HK-2 (cell line): ENCODE results near the gene SHISAL2B.
"Not testable (repeated sequence)": the region's sequence is repeated elsewhere in the genome, so short reads cannot be mapped to it uniquely, and the experiment has no call there.

Experiments used
- DNase-seq: peaks from one replicate; pipeline ENCODE4 v3.0.0-alpha.2; 2018; ENCODE audit not compliant: unreplicated experiment

SHISAL2B gene

DNA sequence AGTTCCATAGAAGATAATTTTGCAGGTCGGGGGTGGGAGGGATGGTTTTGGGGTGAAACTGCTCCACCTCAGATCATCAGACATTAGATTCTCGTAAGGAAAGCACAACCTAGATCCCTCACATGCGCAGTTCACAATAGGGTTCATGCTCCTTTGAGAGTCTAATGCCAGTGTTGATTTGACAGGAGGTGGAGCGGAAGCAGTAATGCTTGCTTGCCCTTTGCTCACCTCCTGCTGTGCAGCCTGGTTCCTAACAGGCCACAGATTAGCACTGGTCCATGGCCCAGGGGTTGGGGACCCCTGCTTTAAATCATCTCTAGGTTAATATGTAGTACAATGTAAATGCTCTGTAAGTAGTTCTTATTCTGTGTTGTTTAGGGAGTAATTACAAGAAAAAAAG is 10.5 kb downstream of the SHISAL2B start:
- no peak for DNase-seq

DNA sequence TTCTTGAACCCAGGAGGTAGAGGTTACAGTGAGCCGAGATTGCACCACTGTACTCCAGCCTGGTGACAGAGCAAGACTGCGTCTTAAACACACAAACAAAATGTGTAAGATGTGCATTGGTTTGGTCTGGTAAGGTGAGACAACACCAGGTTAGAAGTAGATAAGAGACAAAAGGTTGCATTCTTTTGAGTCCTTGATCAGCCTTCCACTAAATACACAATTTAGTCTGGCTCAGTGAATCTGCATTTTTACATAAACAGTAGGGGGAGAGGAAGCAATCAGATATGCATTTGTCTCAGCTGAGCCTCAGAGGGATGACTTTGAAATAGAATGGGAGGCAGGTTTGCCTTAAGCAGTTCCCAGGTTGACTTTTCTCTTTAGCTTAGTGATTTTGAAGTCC is 15.8 kb downstream of the SHISAL2B start:
- DNase-seq: not testable (repeated sequence)

DNA sequence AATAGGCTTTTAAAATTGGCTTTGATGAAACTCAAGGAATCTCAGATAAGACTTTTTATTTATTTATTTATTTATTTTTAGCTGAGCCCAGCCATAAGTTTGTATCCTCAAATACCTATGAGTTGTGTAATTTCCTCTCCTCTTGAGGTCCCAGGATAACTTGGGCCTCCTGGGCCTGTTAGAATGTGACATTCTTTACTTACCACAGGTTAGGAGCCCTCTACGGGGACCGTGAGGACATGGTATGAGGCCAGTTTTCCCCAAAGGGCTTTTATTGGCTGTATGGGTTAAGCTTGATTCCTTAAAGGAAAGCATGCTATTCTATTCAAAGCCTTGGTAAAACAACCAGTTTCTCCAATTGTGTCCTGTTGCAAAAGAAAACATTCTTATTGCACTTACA is 16.9 kb downstream of the SHISAL2B start:
- DNase-seq: no peak

DNA sequence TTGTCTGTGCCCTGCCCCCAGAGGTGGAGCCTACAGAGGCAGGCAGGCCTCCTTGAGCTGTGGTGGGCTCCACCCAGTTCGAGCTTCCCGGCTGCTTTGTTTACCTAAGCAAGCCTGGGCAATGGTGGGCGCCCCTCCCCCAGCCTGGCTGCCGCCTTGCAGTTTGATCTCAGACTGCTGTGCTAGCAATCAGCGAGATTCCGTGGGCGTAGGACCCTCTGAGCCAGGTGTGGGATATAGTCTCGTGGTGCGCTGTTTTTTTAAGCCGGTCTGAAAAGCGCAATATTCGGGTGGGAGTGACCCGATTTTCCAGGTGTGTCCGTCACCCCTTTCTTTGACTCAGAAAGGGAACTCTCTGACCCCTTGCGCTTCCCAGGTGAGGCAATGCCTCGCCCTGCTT is 24.2 kb downstream of the SHISAL2B start:
- not testable (repeated sequence) for DNase-seq

DNA sequence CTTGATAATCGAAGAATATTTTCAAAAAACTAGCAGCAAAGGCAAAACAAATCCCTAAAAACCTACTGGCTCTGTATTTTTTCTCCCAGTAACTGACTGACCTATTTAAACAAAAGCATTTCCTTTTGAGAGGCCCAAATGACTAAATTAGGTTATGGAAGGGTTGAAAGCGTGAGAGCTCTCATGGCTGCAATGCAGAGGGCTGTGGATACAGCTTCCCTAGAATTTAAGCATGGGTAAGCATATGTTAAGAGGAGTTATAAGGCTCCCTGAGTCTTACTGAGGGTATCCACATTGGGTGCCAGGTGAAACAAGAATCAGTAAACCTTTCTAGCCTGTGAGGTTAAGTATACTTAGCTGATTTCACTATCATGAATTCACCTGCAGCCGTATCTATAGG is 32.3 kb downstream of the SHISAL2B start:
- no peak for DNase-seq

DNA sequence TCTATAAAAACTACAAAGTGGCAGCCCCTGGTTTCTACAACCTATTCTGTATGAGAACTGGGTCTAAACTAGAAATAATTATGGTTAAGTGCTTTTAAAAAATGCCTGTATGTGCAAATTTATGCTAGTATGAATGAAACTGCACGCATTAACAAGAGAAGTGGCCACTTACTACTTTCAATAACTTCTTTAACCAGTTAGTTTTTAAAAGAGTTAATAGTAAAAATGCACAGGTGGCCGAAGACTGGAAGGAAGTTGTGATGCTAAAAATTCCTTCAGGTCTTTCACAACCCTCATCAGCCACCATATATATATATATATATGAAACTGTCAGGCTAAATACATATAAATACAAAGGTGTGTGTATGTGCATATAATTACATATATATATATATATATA is 36.8 kb downstream of the SHISAL2B start:
- no peak for DNase-seq

DNA sequence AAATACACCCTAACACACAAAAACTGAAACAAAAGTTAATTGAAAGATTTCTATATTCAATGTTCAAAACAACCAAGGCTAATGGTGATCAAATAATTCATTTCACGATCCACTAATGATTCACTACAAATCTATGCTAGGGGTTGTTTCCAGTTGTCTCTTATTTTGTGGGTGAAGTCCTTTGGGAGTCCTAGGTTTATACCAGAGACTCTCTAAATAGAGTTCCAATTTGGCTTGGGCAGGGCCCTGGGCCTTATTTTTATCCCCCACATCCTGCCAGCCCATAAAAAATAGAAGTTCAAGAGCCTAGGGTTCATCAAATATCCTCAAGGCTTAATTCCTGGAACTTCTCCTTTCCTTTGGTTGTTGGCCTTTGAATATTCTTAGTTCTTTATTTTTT is 52.1 kb downstream of the SHISAL2B start:
- no peak for DNase-seq

DNA sequence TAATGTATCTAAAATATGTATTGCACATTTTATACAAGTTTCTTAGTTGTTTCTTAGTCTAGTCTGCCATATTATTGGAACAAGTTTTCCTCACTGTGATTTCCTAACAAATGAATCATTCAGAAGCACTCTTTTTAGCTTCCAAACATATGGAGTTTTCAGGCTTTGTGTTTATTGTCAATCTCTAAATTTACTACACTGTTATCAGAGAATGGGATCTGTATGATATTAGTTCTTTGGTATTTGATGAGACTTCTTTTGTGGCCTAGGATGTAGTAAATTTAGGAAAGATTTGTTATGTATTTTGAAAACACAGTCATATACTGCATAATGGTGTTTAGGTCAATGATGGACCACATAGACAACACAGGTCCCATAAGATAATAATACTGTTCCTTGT is 52.5 kb downstream of the SHISAL2B start:
- DNase-seq: no peak

DNA sequence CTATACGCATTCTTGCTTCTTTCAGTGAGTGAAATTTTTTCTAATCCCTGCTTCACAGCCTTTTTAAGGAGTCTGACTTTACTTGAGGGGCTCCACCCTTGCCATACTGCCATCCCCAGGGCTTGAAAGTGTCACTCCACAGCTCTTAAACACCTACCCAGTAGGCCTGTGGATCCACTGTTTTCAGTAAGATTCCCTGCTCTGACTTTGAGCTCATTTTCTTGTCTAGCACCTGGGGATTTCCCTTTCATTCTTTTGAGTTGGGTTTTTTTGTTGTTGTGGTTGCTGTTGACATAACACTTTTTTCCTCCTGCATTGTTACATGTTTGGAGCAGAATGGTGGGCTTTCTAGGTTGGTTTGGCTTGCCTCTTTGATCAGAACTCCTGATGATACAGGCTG is 54.6 kb downstream of the SHISAL2B start:
- no peak for DNase-seq

DNA sequence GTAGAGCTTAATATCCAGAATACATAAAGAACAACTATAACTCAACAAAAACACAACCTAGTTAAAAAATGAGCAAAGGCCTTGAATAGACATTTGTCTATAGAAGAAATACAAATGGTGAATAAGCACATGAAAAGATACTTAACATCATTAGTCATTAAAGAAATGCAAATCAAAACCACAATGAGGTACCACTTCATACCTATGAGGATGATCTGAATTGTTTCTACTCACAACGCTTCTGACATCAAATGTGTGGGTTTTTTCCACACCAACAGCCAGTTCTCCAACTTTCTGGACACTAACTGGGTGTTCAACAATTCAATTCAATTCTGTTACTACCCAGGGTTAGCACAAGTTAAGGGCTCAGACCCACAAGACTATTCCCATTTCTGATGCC is 56.1 kb downstream of the SHISAL2B start:
- DNase-seq: no peak

DNA sequence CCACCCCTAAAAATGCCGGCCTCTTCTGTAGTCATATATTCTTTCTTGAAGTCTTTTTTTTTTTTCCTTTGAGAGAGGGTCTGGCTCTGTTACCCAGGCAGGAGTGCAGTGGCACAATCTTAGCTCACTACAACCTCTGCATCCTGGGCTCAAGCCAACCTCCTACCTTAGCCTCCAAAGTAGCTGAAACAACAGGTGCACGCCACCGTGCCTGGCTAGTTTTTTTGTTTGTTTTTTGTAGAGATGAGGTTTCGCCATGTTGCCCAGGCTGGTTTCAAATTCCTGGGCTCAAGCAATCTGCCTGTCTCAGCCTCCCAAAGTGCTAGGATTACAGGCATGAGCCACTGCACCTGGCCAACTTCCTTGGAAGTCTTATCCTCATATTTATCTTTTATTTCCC is 59.1 kb downstream of the SHISAL2B start:
- no peak for DNase-seq

DNA sequence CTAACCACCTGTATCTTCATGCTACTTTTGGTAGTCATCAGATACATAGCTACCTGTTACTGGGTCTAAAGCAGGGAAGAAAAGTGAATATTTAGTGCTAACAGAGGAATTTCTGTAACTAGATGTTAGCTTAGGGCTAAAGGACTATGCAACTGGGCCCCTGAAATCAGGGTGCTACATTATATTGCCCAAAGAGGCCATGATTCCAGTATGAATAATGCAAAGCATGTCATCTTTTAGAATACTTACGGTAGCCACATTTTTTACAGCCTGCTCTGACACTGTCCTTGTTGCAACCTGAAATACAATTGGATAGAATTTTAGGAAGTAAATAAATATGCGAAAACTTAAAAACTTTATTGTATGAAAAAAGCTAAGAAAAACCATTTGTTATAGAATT is 63.8 kb downstream of the SHISAL2B start:
- DNase-seq: no peak

DNA sequence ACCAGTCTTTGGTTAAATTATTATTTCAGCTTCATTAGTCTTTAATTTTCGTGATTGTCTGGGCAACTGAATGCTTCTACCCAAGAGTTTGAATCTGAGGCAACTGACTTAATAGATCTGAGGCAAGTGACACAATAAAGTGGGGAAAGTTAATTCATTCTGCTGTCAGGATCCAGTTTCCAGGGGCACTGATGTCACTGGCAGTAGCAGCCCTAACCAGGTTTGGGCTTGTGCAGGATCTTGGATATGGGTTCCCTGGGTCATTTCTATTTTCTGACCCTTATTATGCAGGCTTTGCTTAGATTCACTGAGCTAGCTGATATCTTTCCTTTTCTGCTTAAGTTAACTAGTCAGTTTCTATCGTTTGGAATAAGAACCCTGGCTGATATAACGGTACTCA is 68.6 kb downstream of the SHISAL2B start:
- DNase-seq: no peak

DNA sequence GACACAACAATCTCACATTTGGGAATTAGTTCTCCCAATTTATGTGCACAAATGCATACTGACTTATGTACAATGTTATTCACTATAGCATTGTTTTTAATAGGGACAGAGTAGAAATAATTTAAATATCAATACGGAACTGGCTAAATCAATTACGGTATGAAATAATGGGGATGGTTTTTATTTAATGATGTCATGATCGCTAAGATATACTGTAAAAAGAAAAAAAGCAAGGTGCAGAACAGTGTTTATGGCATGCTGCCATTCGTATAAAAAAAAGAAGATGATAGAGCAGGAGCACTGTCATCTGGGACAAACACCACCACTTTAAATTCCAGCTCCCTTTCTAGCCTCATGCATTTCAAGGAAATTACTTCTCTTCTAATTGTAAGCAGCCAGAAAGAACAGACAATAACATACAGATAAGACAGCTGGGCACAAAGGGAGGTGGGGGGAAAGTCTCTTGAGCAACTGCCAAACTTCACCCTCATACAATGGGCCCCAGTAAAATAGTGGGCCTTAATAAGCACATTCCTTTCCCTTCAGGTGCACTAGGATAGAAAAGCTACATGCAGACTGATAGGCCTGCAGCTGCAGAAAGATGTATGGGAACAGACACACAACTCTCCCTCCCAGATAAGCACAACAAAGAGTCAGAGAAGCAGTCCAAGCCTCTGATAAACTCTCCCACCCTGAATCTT is 69.8 kb downstream of the SHISAL2B start:
- DNase-seq: no peak

DNA sequence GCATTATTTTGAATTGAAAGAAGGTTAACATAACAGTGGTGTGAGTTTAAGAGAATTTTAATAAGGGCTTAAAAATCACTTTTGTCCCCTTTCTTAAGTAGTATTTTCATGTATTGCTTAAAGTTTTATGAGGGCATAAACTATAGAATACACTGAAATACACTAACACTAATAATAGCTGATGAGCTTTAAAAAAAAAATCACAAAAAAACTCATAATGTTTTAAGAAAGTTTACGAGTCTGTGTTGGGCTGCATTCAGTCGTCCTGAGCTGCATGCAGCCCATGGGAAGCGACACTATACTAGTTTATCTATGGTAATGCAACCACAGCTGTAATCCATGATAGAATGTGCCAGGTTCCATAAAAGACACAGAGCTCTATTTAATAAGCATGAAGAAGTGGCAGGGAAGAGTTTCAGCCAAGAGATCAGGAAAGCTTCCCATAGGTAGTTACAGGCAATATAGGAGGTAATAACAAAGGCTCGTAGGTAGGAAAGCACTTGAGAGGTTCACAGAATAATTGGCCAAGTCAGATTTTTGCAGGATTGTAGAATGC is 73.7 kb downstream of the SHISAL2B start:
- DNase-seq: no peak

DNA sequence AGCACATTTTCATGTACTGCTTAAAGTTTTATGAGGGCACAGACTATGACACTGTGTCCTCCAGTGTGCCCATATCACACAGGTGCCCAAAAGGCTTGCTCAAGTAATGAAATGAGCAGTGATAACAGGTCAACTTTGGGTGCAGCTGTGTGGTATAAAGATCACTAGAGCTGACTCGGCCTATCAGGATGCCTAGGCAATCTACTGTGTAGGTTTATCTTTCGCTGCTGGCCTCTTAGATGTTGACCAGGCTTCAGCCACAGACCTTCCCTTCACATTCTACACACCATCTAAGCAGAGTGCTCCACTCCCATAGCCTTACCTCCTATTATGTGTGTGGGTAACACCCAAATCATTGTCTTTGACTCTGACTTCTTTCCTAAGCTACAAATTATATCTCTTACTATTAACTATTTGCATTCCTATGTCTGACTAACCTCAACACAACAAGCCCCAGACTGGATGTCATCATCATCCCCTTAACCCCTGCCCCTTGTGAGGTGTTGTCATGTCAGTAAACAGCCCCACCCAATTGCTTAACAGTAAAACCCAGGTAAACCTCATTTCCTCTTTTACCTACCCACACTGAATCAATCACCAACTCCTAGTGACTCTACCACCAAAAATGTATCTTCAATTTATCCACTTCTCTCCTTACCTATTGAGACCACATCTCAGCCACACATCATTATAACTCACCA is 75.7 kb downstream of the SHISAL2B start:
- DNase-seq: no peak

DNA sequence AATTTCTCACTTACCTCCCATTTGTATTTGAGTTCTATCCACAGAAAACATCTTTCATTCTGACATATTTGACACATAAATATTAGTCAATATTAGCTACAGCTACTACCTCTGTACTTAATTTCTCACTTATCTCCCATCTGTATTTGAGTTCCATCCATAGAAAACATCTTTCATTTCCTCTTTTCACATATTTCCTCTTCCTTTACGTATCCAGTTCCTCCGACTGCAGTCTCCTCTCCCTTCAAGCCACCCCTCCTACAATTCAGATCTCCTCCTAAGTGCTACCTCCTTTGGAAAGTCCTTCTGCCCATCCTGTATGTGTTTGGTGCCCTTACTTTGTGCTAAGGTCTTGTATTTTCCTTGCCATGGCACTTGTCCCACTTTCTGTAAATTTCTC is 76.6 kb downstream of the SHISAL2B start:
- DNase-seq: no peak
